Measurements from ENCODE around the gene SGPL1.

DNA sequence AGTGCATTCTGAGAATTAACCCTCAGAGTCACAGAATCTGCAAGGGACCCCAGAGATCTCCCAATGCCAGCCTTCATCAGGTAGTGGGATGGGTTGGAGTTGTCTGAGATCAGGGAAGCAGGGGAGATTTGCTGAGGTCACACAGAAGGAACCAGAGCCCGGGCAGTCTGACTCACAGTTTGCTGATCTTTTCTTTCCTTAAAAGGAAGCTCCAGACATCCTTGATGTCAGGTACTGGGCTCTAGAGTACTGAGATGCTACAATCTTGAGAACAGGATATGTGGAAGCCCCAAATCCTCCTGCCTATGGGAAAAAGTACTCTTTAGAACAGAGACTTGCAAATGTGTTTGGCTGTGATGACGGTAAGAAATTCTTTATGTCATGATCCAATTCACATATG, 31.3 kb upstream of the SGPL1 start:
- no peak for TF ChIP-seq CTCF (conservative IDR thresholded peaks at IDR 0.05 in 1 of 2, IDR thresholded peaks at IDR 0.05 in 1 of 2; ENCODE audit: extremely low read depth in 1 of 2, insufficient read depth in 1 of 2, low read depth in 1 of 2, low read length in 2 of 2)
- TF ChIP-seq EZH2 (IDR thresholded peaks at IDR 0.05; ENCODE audit: borderline replicate concordance, low read length): no peak
